HG02588 (cell line): ENCODE measurements around the gene ZBED1.
"Not testable (repeated sequence)": the region's sequence is repeated elsewhere in the genome, so short reads cannot be mapped to it uniquely, and the experiment has no call there.

Source experiments
- ATAC-seq: cut with Tn5 transposase; IDR thresholded peaks from one replicate; pipeline ENCODE4 v1.9.1; 2021; ENCODE audit warnings: mild to moderate bottlenecking, moderate library complexity; ENCODE audit not compliant: unreplicated experiment

Gene ZBED1

GRCh38 chrX:2500803-2501558 is at the start of gene ZBED1, which contains the start of gene DHRSX:
Gene ZBED1 (minus strand): TSS chrX:2500976. CDS start chrX:2490719, 10,257 bp downstream.
Gene DHRSX (minus strand): TSS chrX:2500976. CDS start chrX:2500925, 51 bp downstream.
- ATAC-seq = peak; percentile 55

GRCh38 chrX:2549876-2550275 is 49.1 kb upstream of the ZBED1 start:
- no peak for ATAC-seq

GRCh38 chrX:2548711-2549423 is 48.1 kb upstream of the ZBED1 start:
- no peak for ATAC-seq

- ATAC-seq = no peak
These were observed 47.0 kb upstream of the ZBED1 start for GRCh38 chrX:2547736-2548135.

GRCh38 chrX:2546496-2546895 is 45.7 kb upstream of the ZBED1 start:
- no peak for ATAC-seq

- no peak for ATAC-seq
These were observed 44.4 kb upstream of the ZBED1 start for GRCh38 chrX:2545144-2545543.

- ATAC-seq = no peak
These were observed 42.2 kb upstream of the ZBED1 start for GRCh38 chrX:2542826-2543521.

- ATAC-seq = no peak
These were observed 40.8 kb upstream of the ZBED1 start for GRCh38 chrX:2541603-2542002.

GRCh38 chrX:2540426-2540947 is 39.7 kb upstream of the ZBED1 start:
- no peak for ATAC-seq

GRCh38 chrX:2539586-2539985 is 38.8 kb upstream of the ZBED1 start:
- ATAC-seq = no peak

- ATAC-seq = no peak
These were observed 37.4 kb upstream of the ZBED1 start for GRCh38 chrX:2538031-2538757.

- ATAC-seq = no peak
These were observed 36.2 kb upstream of the ZBED1 start for GRCh38 chrX:2536974-2537373.

- ATAC-seq = no peak
These were observed 35.4 kb upstream of the ZBED1 start for GRCh38 chrX:2536141-2536540.

GRCh38 chrX:2534261-2535021 is 33.7 kb upstream of the ZBED1 start:
- ATAC-seq = not testable (repeated sequence)

GRCh38 chrX:2533424-2533823 is 32.6 kb upstream of the ZBED1 start:
- no peak for ATAC-seq

- no peak for ATAC-seq
These were observed 25.6 kb upstream of the ZBED1 start for GRCh38 chrX:2526390-2526789.

- no peak for ATAC-seq
These were observed 23.1 kb upstream of the ZBED1 start for GRCh38 chrX:2523911-2524310.

GRCh38 chrX:2521927-2522386 is 21.2 kb upstream of the ZBED1 start:
- ATAC-seq = peak; percentile 34

GRCh38 chrX:2521092-2521926 is 20.5 kb upstream of the ZBED1 start:
- peak; percentile 86 for ATAC-seq
